GM12865 (cell line): ENCODE measurements around the gene TMCC3.

Experiments
- DNase-seq: peaks from one replicate; pipeline ENCODE4 v3.0.0; 2010; ENCODE audit warnings: low read depth
- H3K4me3 ChIP-seq: 2 replicates; pipeline ENCODE4 v1.5.1; 2011; ENCODE audit warnings: mild to moderate bottlenecking, low read depth, low read length, control low read depth
- CTCF ChIP-seq: IDR thresholded peaks from 2 replicates; pipeline ENCODE4 v1.5.1; 2011; ENCODE audit warnings: low read length, control low read depth, low read depth, inconsistent platforms; ENCODE audit not compliant: insufficient read depth; ENCODE audit errors: missing control alignments

Gene TMCC3

GRCh38 chr12:94588346-94588745, 62.0 kb downstream of the TMCC3 start:
- no peak for TF ChIP-seq CTCF
- DNase-seq, result no peak

GRCh38 chr12:94587266-94588241, 62.8 kb downstream of the TMCC3 start:
- no peak for DNase-seq
- TF ChIP-seq CTCF, result no peak
- H3K4me3 ChIP-seq, result no peak overlapping the region

More at GRCh38 chr12:94588346-94588745, 62.0 kb downstream of the TMCC3 start:
- H3K4me3 ChIP-seq, result no peak overlapping the region

GRCh38 chr12:94586589-94587259, 63.6 kb downstream of the TMCC3 start:
- H3K4me3 ChIP-seq, result no peak overlapping the region
- no peak for TF ChIP-seq CTCF
- DNase-seq, result no peak

- DNase-seq, result no peak
- no peak overlapping the region for H3K4me3 ChIP-seq
- TF ChIP-seq CTCF, result no peak
These were observed 64.7 kb downstream of the TMCC3 start for GRCh38 chr12:94585626-94586025.

DNA sequence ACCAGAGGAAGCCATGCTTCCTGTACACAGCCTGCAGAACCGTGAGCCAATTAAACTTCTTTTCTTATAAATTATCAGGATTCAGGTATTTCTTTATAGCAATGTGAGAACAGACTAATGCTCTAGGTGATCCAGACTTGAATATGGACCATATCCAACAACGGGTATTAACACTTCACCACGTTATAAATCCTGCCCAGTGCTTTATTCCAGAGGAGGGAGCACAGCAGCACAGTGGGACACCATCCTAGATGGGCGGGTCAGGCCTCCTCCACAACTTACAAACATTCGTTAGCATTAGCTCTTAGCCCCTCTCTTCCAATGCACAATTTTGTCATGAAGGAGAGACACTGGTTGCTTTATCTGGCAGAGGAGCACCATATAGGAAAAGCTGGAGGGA, 66.0 kb downstream of the TMCC3 start:
- no peak for TF ChIP-seq CTCF
- DNase-seq, result no peak
- no peak overlapping the region for H3K4me3 ChIP-seq

- DNase-seq, result no peak
- H3K4me3 ChIP-seq, result no peak overlapping the region
- no peak for TF ChIP-seq CTCF
These were observed 67.8 kb downstream of the TMCC3 start for GRCh38 chr12:94582591-94582990.
